Kidney epithelial cell (primary cell): ENCODE results near the gene AFAP1L2. TPM values are rescaled to one million over a fixed set of nuclear protein-coding genes. Genes with fewer than 3 reads are reported as not detected.

Experiments used
- DNase-seq: peaks from one replicate; pipeline ENCODE4 v3.0.0-alpha.2; 2010; ENCODE audit warnings: low read depth
- H3K27me3 ChIP-seq: 2 replicates; pipeline ENCODE4 v1.6.0; 2011; ENCODE audit warnings: low read length; ENCODE audit not compliant: control insufficient read depth, insufficient read depth
- H3K36me3 ChIP-seq: 2 replicates; pipeline ENCODE4 v1.5.1; 2011; ENCODE audit warnings: low read length; ENCODE audit not compliant: control insufficient read depth, insufficient read depth
- H3K4me3 ChIP-seq: 2 replicates; pipeline ENCODE4 v1.5.1; 2011; ENCODE audit warnings: low read depth, mild to moderate bottlenecking, control low read depth, low read length
- total RNA-seq: library from RNA; depleted of rRNA; stranded (reverse); fragments of >200 nt; gene quantifications from 2 replicates; pipeline ENCODE4 v1.2.3, GENCODE V29; 2015
- TF ChIP-seq, protein P1 (sequence below): IDR thresholded peaks from 2 replicates; pipeline ENCODE4 v1.5.1; 2011; ENCODE audit warnings: mild to moderate bottlenecking, moderate library complexity, low read length, control low read depth, inconsistent platforms; ENCODE audit not compliant: insufficient read depth, poor library complexity, severe bottlenecking

AFAP1L2 gene
- total RNA-seq, 1 donor from 2014 or later, result 10.2 TPM

DNA sequence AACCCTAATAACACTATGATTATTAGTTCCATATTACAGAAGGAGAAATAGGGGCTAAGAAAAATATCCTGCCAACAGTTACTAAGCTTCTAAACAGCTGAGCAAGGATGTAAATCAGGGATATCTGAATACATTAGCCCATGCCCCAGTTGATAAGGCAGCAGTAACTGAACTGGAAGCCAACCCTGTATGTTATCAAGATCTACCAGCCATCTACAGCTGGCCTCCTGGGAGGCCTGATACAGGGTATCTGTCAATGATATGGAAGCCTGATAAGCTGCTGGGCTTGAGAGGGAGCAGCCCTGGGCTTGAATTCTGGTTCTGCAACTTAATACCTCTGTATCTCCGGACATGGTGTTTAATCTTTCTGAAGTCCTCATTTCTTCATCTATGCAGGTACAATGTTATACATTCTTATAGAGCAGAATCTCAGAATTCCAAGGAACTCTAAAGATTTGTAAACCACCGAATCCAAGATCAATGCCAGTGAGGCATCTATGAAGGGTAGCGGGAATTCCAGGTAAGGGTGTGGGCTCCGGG, 37.9 kb upstream of the AFAP1L2 start:
- TF ChIP-seq, protein P1, sequence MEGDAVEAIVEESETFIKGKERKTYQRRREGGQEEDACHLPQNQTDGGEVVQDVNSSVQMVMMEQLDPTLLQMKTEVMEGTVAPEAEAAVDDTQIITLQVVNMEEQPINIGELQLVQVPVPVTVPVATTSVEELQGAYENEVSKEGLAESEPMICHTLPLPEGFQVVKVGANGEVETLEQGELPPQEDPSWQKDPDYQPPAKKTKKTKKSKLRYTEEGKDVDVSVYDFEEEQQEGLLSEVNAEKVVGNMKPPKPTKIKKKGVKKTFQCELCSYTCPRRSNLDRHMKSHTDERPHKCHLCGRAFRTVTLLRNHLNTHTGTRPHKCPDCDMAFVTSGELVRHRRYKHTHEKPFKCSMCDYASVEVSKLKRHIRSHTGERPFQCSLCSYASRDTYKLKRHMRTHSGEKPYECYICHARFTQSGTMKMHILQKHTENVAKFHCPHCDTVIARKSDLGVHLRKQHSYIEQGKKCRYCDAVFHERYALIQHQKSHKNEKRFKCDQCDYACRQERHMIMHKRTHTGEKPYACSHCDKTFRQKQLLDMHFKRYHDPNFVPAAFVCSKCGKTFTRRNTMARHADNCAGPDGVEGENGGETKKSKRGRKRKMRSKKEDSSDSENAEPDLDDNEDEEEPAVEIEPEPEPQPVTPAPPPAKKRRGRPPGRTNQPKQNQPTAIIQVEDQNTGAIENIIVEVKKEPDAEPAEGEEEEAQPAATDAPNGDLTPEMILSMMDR, result no peak
- Histone ChIP-seq H3K36me3 (peaks cover 4% of the 10 kb centered on the region), H3K27me3 (no peaks in the 10 kb centered on the region), H3K4me3 (no peak overlapping the region)
- no peak for DNase-seq

DNA sequence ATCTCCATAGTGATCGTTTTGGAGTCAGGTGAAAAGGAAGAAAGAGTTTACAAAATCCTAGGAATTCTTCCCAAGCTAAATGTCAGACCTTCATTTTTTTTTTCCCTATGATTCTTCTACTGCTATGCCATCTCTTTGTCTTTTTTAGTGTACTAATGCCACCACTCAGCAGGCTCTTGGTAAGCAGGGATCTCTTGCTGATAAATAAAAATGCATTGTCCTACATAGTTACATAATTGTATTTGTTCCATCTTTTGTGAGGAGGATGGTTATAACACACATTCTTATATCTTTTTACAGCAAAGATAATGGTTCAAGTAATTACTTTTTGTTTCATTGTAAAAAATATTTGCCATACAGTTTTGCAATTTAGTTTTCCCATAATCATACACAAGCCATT, 36.8 kb upstream of the AFAP1L2 start:
- DNase-seq, result no peak
- no peaks in the 10 kb centered on the region for H3K27me3 ChIP-seq
- H3K4me3 ChIP-seq, result no peak overlapping the region
- TF ChIP-seq, protein P1, result no peak
- peaks cover 4% of the 10 kb centered on the region for H3K36me3 ChIP-seq

DNA sequence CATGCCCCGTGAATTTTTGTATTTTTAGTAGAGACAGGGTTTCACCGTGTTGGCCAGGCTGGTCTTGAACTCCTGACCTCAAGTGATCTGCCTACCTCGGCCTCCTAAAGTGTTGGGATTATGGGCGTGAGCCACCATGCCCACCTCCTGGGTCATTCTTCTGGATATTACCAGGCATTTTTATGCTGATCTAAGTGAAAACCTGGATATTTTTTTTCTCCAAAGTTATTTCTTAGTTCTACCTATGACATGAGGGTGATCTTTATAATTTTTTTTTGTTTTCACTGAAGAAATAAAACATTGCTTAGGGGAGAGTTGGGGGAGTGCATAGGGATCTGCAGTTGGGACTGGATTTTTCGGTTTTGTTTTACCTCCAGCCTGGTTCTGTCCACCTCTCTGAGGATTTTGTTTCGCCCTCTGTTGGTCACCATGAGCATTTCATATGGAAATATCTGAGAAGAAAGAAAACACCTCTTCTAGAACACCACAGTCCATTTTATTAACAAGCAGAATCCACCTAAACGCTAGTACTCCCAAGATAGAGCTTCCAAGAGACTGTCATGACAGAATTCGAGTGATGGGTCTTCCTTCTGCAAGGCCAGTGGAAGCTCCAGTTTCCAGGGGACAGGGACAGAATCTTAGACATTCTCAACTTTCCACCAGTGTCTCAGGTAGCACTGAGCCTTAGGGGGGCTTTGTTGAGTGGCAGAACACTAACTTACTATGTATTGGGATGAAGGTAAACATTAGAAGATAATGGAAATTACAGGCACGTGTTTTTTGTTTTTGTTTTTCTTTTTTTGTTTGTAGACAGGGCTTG, 33.4 kb upstream of the AFAP1L2 start:
- H3K36me3 ChIP-seq, result peaks cover 1% of the 10 kb centered on the region
- no peak overlapping the region for H3K4me3 ChIP-seq
- no peaks in the 10 kb centered on the region for H3K27me3 ChIP-seq
- no peak for DNase-seq
- TF ChIP-seq, protein P1, result peak; percentile 54

DNA sequence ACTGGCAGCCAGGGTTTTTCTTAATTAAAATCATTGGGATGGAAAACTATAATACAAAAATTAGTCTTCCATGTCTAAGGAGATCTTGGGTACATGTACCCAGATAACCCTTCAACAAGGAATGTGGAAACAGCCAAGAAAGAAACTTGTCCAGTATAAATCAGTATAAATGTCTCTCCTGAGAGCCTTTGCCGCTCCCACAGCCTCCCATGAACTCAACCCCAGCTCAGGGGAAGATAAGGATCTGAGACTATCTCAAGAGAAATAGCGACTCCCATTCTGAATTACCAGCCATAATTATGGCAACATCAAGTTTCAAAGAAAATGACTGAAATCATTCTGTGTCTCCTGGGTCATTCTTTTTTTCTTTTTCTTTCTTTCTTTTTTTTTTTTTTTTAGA, 32.6 kb upstream of the AFAP1L2 start:
- Histone ChIP-seq H3K36me3 (peaks cover 1% of the 10 kb centered on the region), H3K27me3 (no peaks in the 10 kb centered on the region), H3K4me3 (no peak overlapping the region)
- TF ChIP-seq, protein P1, result no peak
- DNase-seq, result no peak

DNA sequence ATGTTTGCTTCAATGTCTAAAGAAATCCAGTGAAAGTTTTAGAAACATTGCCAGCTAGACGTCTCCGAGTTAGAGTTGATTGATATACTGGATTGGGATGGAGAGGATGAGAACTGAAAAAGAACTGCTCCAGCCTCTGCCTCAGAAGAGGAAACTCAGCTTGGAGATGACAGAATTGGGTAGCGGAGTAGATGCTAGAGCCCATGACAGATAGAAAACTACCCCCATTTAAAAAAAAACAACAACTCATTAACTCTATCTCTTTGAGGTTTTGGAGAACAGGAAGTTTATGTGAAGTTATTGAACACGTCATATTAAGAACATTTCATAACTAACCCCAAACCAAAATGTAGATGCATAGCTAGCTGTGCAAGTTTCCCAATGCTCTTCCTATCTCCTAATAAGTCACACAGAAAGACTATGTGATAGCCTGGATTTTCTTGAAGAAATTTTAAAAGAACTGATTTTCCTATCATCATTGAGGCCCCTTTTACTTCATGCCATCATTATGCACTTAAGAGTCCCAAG, 28.3 kb upstream of the AFAP1L2 start:
- no peak for DNase-seq
- no peaks in the 10 kb centered on the region for H3K36me3 ChIP-seq
- no peaks in the 10 kb centered on the region for H3K27me3 ChIP-seq
- TF ChIP-seq, protein P1, result no peak
- no peak overlapping the region for H3K4me3 ChIP-seq
